ENCODE measurements around the gene COX6B2. TPM values are rescaled to one million over a fixed set of nuclear protein-coding genes. Genes with fewer than 3 reads are reported as not detected.

COX6B2 gene
- polyA plus RNA-seq, 3 donors: 0.36 TPM; not detected in 2

DNA sequence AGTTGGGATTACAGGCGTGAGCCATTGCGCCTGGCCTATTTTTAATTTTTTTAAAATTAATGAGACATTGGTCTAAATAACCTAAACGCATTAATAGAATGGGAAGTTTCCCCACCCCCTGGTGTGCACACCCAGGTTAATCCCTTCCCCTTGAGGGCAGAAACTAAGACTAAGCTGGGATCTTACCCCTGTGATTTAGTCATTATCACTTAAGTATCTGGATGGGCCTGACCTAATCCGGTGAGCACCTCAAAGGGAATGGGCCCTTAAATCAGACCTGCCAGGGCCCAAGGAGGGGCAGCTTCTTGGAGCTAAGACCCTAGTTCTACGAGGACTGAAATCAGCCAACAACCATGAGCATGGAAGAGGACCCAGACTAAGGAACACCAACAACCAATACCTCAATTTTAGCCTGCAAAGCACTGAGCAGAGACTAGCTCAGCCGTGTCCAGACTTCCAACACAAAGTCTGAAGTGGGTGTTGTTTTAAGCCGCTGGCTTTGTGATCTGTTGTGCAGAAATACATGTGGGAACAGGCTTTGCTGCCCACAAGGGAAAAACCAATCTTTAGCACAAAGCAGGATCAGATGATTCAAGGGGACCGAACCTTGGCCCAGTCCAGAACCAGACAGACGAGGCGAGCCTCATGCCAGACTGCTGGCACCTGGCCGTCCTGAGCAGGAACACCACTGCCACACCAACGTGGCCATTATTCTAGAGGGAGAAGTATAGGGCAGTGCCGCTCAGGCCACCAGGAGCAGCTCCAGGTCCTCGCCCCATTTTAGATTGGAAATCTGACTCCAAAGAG lies 46.0 kb upstream of the COX6B2 start:
- H3K9me3 Mint-ChIP-seq: peaks cover 0 to 2% (median 0%) of the 10 kb centered on the region in 7 donors
- H3K4me1 Mint-ChIP-seq: peaks cover 50% of the 10 kb centered on the region
- peaks cover 35 to 51% of the 10 kb centered on the region in 2 donors for H3K36me3 Mint-ChIP-seq
- Histone ChIP-seq H4K20me1 (ENCODE audit: insufficient read depth, low read length) (peaks cover 20% of the 10 kb centered on the region), H3K36me3 (replicated peaks in 1 of 2; ENCODE audit: control insufficient read depth in 1 of 2, insufficient read depth in 2 of 2, low read length in 2 of 2) (peaks cover 31 to 44% of the 10 kb centered on the region in 2 donors), H3K4me2 (replicated peaks; ENCODE audit: extremely low read depth, low read length, poor library complexity, severe bottlenecking) (no peak overlapping the region), H3K79me2 (ENCODE audit: insufficient read depth, low read length) (peaks cover 55% of the 10 kb centered on the region), H3K27ac (ENCODE audit: low read depth in 1 of 2, low read length in 2 of 2) (peak overlapping the region in 1 of 2 donors; percentile 90), H3K4me1 (ENCODE audit: control insufficient read depth in 1 of 2, insufficient read depth in 2 of 2, low read length in 2 of 2) (peaks cover 29 to 45% of the 10 kb centered on the region in 2 donors), H3K4me3 (replicated peaks in 1 of 3; ENCODE audit: low read depth in 2 of 3, low read length in 3 of 3) (no peak overlapping the region), H3K9me3 (replicated peaks in 1 of 2; ENCODE audit: control insufficient read depth in 1 of 2, insufficient read depth in 1 of 2, low read length in 2 of 2) (no peaks in the 10 kb centered on the region), H2AFZ (ENCODE audit: insufficient read depth, low read depth, low read length, poor library complexity, severe bottlenecking) (no peak overlapping the region), H3K9ac (ENCODE audit: insufficient read depth, low read length, poor library complexity, severe bottlenecking) (no peak overlapping the region), H3K27me3 (ENCODE audit: control insufficient read depth in 2 of 2, insufficient read depth in 2 of 2, low read length in 2 of 2) (no peaks in the 10 kb centered on the region)
- TF ChIP-seq, protein P1, sequence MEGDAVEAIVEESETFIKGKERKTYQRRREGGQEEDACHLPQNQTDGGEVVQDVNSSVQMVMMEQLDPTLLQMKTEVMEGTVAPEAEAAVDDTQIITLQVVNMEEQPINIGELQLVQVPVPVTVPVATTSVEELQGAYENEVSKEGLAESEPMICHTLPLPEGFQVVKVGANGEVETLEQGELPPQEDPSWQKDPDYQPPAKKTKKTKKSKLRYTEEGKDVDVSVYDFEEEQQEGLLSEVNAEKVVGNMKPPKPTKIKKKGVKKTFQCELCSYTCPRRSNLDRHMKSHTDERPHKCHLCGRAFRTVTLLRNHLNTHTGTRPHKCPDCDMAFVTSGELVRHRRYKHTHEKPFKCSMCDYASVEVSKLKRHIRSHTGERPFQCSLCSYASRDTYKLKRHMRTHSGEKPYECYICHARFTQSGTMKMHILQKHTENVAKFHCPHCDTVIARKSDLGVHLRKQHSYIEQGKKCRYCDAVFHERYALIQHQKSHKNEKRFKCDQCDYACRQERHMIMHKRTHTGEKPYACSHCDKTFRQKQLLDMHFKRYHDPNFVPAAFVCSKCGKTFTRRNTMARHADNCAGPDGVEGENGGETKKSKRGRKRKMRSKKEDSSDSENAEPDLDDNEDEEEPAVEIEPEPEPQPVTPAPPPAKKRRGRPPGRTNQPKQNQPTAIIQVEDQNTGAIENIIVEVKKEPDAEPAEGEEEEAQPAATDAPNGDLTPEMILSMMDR (IDR thresholded peaks at IDR 0.05): no peak
- no peak for DNase-seq
- 95% methylated on average over 7 of the region's 14 CpGs for WGBS (ENCODE audit: insufficient coverage)
- peak overlapping the region in 4 of 7 donors; percentile 24 to 77 (median 58) for H3K27ac Mint-ChIP-seq
- peaks cover 0 to 2% (median 0%) of the 10 kb centered on the region in 3 donors for H3K27me3 Mint-ChIP-seq (ENCODE audit: low read depth in 3 of 3)
- intact Hi-C loops (cut with micrococcal nuclease): loop anchor here in 1 of 2 donors (10.0 kb wide), 1 partner anchor 204 kb away; the partner anchor contains the start of genes ZNF524 and ZNF865
- H3K4me3 Mint-ChIP-seq: no peak overlapping the region

DNA sequence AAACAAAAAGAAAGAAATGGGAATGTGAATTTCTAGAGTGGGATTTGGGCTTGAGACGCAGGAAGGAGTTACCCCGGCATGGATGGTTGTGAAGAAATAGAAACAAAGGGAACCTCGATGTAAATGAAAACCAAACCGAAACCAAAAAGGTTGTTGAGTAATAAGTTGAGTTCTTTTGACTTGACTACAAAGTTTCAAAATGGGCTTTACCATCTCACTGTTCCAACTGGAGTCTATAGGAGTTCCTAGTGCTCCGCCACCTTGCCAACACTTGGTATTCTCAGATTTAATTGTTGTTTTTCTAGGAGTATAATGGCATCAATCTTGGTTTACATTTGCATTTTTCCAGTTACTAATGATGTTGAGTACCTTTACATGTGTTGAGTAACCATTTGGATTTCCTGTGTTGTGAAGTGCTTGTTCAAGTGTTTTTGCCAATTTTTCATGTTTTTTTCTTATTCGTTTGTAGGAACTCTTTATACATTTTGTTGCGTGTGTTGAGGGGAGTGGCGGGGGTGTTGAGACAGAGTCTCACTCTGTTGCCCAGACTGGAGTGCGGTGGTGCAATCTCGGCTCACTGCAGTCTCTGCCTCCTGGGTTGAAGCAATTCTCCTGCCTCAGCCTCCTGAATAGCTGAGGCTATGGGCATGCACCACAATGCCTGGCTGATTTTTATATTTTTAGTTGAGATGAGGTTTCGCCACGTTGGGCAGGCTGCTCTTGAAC lies 43.8 kb upstream of the COX6B2 start:
- H3K9me3 Mint-ChIP-seq: peaks cover 0 to 2% (median 0%) of the 10 kb centered on the region in 7 donors
- Histone ChIP-seq H4K20me1 (ENCODE audit: insufficient read depth, low read length) (peaks cover 15% of the 10 kb centered on the region), H3K9me3 (replicated peaks in 1 of 2; ENCODE audit: control insufficient read depth in 1 of 2, insufficient read depth in 1 of 2, low read length in 2 of 2) (no peaks in the 10 kb centered on the region), H3K4me2 (replicated peaks; ENCODE audit: extremely low read depth, low read length, poor library complexity, severe bottlenecking) (peak overlapping the region; percentile 79), H3K4me3 (replicated peaks in 1 of 3; ENCODE audit: low read depth in 2 of 3, low read length in 3 of 3) (peak overlapping the region; percentile 27 to 77 (median 53)), H2AFZ (ENCODE audit: insufficient read depth, low read depth, low read length, poor library complexity, severe bottlenecking) (peak overlapping the region; percentile 53), H3K79me2 (ENCODE audit: insufficient read depth, low read length) (peaks cover 34% of the 10 kb centered on the region), H3K27ac (ENCODE audit: low read depth in 1 of 2, low read length in 2 of 2) (peak overlapping the region; percentile 64 to 90), H3K9ac (ENCODE audit: insufficient read depth, low read length, poor library complexity, severe bottlenecking) (peak overlapping the region; percentile 49), H3K4me1 (ENCODE audit: control insufficient read depth in 1 of 2, insufficient read depth in 2 of 2, low read length in 2 of 2) (peaks cover 27 to 40% of the 10 kb centered on the region in 2 donors), H3K36me3 (replicated peaks in 1 of 2; ENCODE audit: control insufficient read depth in 1 of 2, insufficient read depth in 2 of 2, low read length in 2 of 2) (peaks cover 26 to 29% of the 10 kb centered on the region in 2 donors), H3K27me3 (ENCODE audit: control insufficient read depth in 2 of 2, insufficient read depth in 2 of 2, low read length in 2 of 2) (no peaks in the 10 kb centered on the region)
- H3K4me1 Mint-ChIP-seq: peaks cover 47% of the 10 kb centered on the region
- TF ChIP-seq, protein P1 (IDR thresholded peaks at IDR 0.05): no peak
- intact Hi-C loops (cut with micrococcal nuclease): no loop called here
- H3K27ac Mint-ChIP-seq: peak overlapping the region; percentile 86 to 96 (median 92)
- peaks cover 26 to 33% of the 10 kb centered on the region in 2 donors for H3K36me3 Mint-ChIP-seq
- peak; percentile 33 to 76 (median 54) for DNase-seq
- peaks cover 0 to 2% (median 0%) of the 10 kb centered on the region in 3 donors for H3K27me3 Mint-ChIP-seq (ENCODE audit: low read depth in 3 of 3)
- 21% methylated on average over 8 of the region's 12 CpGs for WGBS (ENCODE audit: insufficient coverage)
- H3K4me3 Mint-ChIP-seq: peak overlapping the region; percentile 80 to 86
